ENCODE results near the gene PAX4.
A peak's percentile ranks its signal among the peaks of the same experiment; 100 is the strongest.

Gene PAX4

DNA sequence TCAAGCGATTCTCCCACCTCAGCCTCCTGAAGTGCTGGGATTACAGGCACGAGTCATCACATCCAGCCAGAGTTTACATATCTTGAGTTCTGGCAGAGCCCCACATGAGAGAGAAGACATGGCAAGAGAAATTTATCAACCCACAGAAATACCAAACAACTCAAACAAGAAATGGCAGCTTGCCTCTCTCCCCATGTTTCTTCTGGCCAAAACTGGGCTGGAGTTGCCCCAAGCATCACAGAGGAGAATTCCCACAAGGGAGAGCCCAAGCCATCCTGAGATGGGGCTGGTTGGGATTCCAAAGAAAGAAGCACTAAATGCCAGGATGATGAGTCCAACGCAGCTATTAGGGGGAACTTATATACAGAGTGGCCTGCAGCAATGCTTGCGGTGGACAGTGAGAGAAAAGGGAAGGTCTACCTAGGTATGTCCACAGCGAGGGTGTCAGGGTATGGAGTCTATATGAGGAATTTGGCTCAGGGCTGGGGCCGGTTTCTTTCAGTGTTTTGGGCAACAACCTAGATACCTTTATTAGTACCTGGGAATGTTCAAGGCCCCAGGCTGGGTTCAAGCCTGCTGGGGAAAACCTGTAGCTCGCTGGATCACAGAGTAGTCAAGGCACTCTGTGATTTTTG, 14.5 kb upstream of the PAX4 start:
- TF ChIP-seq, protein P1, sequence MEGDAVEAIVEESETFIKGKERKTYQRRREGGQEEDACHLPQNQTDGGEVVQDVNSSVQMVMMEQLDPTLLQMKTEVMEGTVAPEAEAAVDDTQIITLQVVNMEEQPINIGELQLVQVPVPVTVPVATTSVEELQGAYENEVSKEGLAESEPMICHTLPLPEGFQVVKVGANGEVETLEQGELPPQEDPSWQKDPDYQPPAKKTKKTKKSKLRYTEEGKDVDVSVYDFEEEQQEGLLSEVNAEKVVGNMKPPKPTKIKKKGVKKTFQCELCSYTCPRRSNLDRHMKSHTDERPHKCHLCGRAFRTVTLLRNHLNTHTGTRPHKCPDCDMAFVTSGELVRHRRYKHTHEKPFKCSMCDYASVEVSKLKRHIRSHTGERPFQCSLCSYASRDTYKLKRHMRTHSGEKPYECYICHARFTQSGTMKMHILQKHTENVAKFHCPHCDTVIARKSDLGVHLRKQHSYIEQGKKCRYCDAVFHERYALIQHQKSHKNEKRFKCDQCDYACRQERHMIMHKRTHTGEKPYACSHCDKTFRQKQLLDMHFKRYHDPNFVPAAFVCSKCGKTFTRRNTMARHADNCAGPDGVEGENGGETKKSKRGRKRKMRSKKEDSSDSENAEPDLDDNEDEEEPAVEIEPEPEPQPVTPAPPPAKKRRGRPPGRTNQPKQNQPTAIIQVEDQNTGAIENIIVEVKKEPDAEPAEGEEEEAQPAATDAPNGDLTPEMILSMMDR (IDR thresholded peaks at IDR 0.05; ENCODE audit: control insufficient read depth, extremely low read depth, insufficient read depth), result no peak
- no peak for DNase-seq (ENCODE audit: low read depth)

DNA sequence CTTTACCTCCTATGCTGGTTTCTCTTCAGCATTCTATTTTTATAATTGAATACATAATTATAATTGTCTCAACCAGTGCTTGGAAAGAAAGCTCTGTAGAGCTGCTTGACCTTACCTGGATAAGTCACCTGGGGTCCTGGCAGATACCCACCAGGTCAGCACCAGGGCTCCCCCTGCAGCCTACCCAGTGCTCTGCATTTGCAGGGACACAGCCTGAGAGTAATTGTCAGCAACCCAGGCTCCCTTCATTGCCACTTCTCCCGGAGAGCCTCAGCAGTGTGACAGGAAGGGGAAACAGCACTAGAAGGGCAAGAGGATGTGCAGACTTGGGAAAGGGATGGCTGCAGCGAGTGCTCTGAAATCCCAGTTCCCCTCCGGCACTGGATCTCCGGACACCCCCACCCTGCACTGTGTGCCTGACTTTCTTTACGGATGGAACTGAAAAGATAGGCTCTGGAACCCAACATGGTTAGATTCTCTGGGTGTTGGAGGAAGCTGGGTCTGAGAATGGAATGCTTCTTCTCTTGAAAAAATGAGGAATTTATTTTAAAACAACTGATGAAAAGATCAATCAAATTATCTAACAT, 11.4 kb upstream of the PAX4 start:
- TF ChIP-seq, protein P1 (IDR thresholded peaks at IDR 0.05; ENCODE audit: control insufficient read depth, extremely low read depth, insufficient read depth), result peak; percentile 64
- no peak overlapping the region for H3K4me3 ChIP-seq (ENCODE audit: low read depth, low read length)
- no peak for DNase-seq (ENCODE audit: low read depth)

More for the DNA sequence above, 14.5 kb upstream of the PAX4 start:
- no peak overlapping the region for H3K4me3 ChIP-seq (ENCODE audit: low read depth, low read length)

DNA sequence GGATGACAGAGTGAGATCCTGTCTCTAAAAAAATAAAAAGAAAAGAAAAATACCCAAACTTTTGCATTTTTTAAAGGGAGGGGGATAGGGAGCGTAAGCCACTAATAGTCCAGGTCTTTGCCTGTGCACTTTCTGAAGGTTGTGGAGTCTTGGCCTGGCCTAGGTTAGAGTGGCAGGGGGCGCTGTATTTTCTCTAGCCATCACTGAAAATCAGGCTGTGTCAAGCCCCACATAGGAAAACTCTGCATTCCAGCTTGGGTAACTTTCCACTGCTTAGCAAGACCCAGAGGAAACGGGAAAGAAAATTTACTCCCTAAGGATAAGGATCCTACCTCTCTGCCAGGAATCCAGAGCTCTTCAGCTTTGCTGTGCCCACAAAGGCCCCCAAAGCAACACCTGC, 10.5 kb upstream of the PAX4 start:
- no peak for DNase-seq (ENCODE audit: low read depth)
- H3K4me3 ChIP-seq (ENCODE audit: low read depth, low read length), result no peak overlapping the region
- TF ChIP-seq, protein P1 (IDR thresholded peaks at IDR 0.05; ENCODE audit: control insufficient read depth, extremely low read depth, insufficient read depth), result no peak

DNA sequence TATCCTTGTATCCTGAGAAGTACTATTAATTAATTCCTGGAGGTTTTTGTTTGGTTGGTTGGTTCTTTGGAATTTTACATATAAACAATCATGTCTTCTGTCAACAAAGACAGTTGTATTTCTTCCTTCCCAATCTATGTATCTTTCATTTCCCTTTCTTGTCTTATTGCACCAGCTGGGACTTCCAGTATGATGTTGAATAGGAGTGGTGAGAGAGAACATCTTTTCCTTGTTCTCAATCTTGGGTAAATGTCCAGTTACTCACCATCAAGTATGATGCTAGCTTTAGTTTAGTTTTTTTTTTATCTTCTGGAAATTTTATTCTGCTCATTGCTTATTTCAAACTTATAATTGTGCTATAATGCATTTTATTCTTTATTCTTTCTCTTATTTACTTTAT, 7.4 kb upstream of the PAX4 start:
- TF ChIP-seq, protein P1 (IDR thresholded peaks at IDR 0.05; ENCODE audit: control insufficient read depth, extremely low read depth, insufficient read depth), result no peak
- DNase-seq (ENCODE audit: low read depth), result no peak
- H3K4me3 ChIP-seq (ENCODE audit: low read depth, low read length), result no peak overlapping the region

DNA sequence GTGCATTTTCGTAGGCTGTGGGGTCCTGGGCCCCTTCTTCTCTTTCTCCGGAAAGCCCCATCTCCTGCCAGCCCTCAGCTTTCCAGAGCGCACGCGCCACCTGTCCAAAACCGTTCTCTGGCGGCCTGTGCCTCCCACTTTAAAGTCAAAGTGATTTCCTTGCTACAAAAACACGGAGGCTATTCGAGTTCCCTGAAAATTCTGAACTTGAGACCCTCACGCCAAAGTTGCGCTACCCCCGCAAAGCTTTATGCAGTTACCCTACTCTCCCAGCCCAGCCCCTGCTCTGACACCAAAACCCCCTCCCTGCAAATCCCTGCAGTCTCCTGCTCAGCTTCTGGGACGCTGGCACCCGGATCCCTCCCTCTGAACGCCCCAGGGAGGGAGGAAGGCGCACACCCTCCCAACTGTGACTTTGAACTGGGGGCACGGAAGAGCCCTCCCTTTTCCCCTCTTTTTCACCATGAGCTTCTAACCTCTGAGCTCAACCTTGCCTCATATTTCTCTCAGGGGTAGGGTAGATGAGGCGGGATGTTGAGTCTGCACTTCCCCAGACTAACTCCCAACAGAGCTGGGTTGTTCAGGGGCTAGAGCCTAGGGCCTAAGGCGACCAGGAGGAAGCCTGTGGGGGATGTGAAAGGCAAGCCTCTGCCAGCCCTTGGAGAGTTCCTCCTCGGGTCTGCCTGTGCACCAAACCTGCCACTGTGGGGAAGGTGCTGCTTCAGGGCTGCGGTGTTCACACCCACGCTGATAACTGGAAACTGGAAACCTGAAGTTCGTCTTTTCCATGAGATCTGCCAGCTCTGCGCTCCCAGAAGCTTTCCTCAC, 2.7 kb upstream of the PAX4 start:
- no peak overlapping the region for H3K4me3 ChIP-seq (ENCODE audit: low read depth, low read length)
- DNase-seq (ENCODE audit: low read depth), result no peak
- TF ChIP-seq, protein P1 (IDR thresholded peaks at IDR 0.05; ENCODE audit: control insufficient read depth, extremely low read depth, insufficient read depth), result no peak

DNA sequence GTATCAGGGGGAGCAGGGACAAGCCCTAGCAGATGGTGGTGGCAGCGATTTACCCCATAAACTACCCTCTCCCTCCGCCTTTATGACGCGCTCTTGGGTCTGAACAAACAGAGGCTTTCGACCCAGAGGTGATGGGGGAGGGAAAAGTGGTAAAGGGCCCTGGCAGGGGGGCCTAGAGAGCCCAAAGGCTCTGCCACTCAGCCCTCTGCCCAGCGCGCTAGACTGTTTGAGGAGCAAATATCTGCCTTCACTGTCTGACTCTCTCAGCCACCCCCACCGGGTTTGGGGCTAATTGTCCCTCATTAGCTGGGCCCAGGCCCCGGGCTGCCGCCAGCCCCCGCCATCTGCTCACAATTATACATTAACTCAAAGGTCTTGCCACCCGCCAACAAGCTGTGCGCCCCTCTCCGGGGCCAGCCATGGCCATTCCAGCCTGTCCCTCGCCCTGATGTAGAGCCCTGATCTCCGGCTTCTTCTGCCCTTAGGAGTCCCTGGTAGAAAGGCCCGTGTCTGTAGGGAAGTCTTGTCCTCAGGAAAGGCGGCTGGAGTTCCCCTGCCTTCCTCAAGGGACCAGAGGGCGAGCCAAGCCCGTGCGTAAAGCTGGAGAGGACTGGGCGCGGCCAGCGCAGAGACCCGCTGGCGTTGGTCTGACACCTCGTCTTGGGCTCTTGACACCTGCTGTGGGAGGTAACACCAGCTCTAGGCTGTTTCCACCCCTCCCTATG, 1.9 kb upstream of the PAX4 start:
- no peak overlapping the region for H3K4me3 ChIP-seq (ENCODE audit: low read depth, low read length)
- no peak for DNase-seq (ENCODE audit: low read depth)
- TF ChIP-seq, protein P1 (IDR thresholded peaks at IDR 0.05; ENCODE audit: control insufficient read depth, extremely low read depth, insufficient read depth), result no peak
